ENCODE data around the gene ZNF699.
A peak's percentile ranks its signal among the peaks of the same experiment; 100 is the strongest.

ZNF699 gene

GRCh38 chr19:9313756-9314155, 4.1 kb upstream of the ZNF699 start:
- no peak for FAIRE-seq
- TF ChIP-seq CTCF (IDR thresholded peaks at IDR 0.05; ENCODE audit: insufficient read depth, missing control alignments), result no peak
- no peak for DNase-seq (ENCODE audit: insufficient read length, low spot score)

GRCh38 chr19:9309974-9310446, 372 bp upstream of the ZNF699 start:
- DNase-seq (ENCODE audit: insufficient read length, low spot score) (peak; percentile 64), FAIRE-seq (no peak)
- no peak for TF ChIP-seq CTCF (IDR thresholded peaks at IDR 0.05; ENCODE audit: insufficient read depth, missing control alignments)

DNA sequence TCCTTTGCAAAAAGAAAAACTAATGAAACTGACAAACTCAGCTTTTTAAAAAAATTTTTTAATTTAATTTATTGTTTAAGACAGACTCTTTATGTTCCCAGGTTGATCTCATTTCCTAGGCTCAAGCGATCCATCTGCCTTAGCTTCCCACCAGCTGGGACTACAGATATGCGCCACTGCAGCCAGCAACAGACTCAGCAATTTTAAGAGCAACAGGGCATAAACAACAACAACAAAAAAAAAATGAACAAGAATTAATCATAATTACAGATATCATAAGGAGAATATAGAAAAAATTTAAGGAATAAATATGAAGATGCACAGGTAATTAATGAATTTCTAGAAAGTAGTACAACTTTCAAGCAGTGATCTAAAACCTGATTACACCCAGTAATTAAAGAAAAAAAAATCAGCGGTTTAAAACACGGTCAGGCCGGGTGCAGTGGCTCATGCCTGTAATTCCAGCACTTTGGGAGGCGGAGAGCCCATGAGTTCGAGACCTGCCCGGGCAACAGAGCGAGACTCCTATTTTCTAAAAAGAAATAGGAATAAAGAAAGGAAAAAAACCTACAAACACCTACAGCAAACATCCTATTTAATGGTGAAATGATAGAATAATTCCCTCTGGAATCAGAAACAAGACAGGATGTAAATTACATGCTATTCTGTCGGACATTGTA, 1.4 kb downstream of the ZNF699 start:
- no peak for TF ChIP-seq CTCF (IDR thresholded peaks at IDR 0.05; ENCODE audit: insufficient read depth, missing control alignments)
- no peak for FAIRE-seq
- no peak for DNase-seq (ENCODE audit: insufficient read length, low spot score)

GRCh38 chr19:9306443-9306842, 3.2 kb downstream of the ZNF699 start:
- no peak for FAIRE-seq

GRCh38 chr19:9296336-9296735, 13.3 kb downstream of the ZNF699 start:
- no peak for TF ChIP-seq CTCF (IDR thresholded peaks at IDR 0.05; ENCODE audit: insufficient read depth, missing control alignments)
- DNase-seq (ENCODE audit: insufficient read length, low spot score) (no peak), FAIRE-seq (no peak)

More at GRCh38 chr19:9306443-9306842, 3.2 kb downstream of the ZNF699 start:
- DNase-seq (ENCODE audit: insufficient read length, low spot score), result no peak
- no peak for TF ChIP-seq CTCF (IDR thresholded peaks at IDR 0.05; ENCODE audit: insufficient read depth, missing control alignments)

DNA sequence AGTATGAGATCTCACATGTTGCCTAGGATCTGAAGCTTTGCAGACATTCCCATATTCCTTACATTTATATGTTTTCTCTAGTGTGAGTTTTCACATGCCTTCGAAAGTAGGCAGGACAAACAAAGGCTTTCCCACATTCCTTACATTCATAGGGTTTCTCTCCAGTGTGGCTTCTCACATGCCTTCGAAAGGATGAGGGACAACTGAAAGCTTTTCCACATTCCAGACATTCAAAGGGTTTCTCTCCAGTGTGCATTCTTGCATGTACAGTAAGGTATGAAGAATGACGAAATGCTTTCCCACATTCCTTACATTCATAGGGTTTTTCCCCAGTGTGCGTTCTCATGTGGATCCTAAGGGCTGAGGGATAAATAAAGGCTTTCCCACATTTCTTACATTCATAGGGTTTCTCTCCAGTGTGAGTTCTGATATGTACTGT, 14.2 kb downstream of the ZNF699 start:
- no peak for FAIRE-seq

More for the DNA sequence above, 14.2 kb downstream of the ZNF699 start:
- TF ChIP-seq CTCF (IDR thresholded peaks at IDR 0.05; ENCODE audit: insufficient read depth, missing control alignments), result no peak
- DNase-seq (ENCODE audit: insufficient read length, low spot score), result no peak

Data from D721Med (cell line).